ENCODE measurements around the gene ACYP1. TPM values are rescaled to one million over a fixed set of nuclear protein-coding genes. Genes with fewer than 3 reads are reported as not detected.
A peak's percentile ranks its signal among the peaks of the same experiment; 100 is the strongest.

Gene ACYP1
- total and polyA plus RNA-seq, 2 experiments from 2014 or later: 41.3 to 61.5 TPM

DNA sequence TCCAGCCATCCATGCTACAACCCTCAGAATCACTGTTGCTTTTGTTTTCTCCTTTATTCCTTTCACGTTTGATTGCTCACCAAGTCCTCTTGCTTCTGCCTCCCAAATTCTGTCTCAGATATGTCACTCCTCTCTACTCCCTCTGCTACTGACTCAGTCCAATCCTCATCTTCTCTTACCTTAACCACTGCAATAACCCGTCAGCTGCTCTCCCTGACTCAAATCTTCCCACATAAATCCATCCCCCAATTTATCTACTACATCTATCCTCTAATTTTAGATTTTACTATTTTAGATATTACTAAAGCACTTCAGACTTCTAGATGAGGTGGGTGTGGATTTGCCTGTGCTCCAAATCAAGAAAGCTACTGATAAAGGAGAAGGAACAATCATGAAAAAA is 37.9 kb downstream of the ACYP1 start:
- TF ChIP-seq, protein P1, sequence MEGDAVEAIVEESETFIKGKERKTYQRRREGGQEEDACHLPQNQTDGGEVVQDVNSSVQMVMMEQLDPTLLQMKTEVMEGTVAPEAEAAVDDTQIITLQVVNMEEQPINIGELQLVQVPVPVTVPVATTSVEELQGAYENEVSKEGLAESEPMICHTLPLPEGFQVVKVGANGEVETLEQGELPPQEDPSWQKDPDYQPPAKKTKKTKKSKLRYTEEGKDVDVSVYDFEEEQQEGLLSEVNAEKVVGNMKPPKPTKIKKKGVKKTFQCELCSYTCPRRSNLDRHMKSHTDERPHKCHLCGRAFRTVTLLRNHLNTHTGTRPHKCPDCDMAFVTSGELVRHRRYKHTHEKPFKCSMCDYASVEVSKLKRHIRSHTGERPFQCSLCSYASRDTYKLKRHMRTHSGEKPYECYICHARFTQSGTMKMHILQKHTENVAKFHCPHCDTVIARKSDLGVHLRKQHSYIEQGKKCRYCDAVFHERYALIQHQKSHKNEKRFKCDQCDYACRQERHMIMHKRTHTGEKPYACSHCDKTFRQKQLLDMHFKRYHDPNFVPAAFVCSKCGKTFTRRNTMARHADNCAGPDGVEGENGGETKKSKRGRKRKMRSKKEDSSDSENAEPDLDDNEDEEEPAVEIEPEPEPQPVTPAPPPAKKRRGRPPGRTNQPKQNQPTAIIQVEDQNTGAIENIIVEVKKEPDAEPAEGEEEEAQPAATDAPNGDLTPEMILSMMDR (IDR thresholded peaks at IDR 0.05; ENCODE audit: low read depth, low read length): no peak
- DNase-seq (ENCODE audit: low read depth in 1 of 2, low spot score in 1 of 2): no peak
- Histone ChIP-seq H3K36me3 (peaks cover 28% of the 10 kb centered on the region), H3K4me1 (ENCODE audit: low read depth) (no peaks in the 10 kb centered on the region), H3K27ac (no peak overlapping the region), H3K9me3 (ENCODE audit: low read depth) (no peaks in the 10 kb centered on the region), H3K4me3 (no peak overlapping the region), H3K27me3 (no peaks in the 10 kb centered on the region)

DNA sequence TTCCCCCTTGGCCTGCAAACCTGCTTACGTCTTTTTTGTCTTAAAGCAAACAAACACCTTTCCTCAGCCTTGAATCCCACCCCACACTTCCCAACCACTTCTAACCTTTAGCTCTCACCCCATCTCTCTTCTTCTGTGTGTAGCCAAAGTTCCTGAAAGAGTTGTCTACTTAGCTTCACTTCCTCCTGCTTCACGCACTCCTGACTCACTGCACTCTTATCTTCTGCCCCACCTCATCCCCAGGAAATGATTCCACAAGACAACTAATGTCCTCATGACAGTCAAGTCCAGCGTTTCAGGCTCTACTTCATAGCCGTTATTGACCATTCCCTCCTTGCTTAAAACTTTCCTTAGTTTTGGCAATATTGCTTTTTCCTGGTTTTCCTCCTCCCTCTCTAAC is 38.7 kb downstream of the ACYP1 start:
- H3K4me1 ChIP-seq (ENCODE audit: low read depth): no peaks in the 10 kb centered on the region
- H3K36me3 ChIP-seq: peaks cover 20% of the 10 kb centered on the region
- TF ChIP-seq, protein P1 (IDR thresholded peaks at IDR 0.05; ENCODE audit: low read depth, low read length): no peak
- H3K27me3 ChIP-seq: no peaks in the 10 kb centered on the region
- H3K4me3 ChIP-seq: no peak overlapping the region
- no peak overlapping the region for H3K27ac ChIP-seq
- H3K9me3 ChIP-seq (ENCODE audit: low read depth): no peaks in the 10 kb centered on the region
- peak in 1 of 2 donors; percentile 53 for DNase-seq (ENCODE audit: low read depth in 1 of 2, low spot score in 1 of 2)

DNA sequence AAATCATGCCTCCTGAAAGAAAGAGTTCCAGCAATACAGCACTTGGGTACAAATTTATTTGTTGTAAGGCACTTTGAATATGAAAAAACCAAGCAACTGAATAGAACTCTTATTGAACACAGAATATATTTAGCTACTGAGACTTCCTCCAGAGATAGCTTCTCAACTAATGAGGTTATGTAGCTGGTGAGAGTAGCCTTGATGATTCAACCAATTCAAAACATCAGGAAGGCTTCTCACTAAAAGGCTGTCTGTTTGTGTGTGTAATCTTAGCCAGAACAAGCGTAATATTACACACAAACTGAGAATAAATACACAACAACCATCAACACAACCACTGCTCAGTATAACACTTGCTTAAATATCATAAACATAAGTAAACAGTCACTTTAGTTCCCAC is 40.7 kb downstream of the ACYP1 start:
- Histone ChIP-seq H3K36me3 (peaks cover 21% of the 10 kb centered on the region), H3K9me3 (ENCODE audit: low read depth) (no peaks in the 10 kb centered on the region), H3K27me3 (no peaks in the 10 kb centered on the region), H3K27ac (no peak overlapping the region), H3K4me1 (ENCODE audit: low read depth) (no peaks in the 10 kb centered on the region), H3K4me3 (no peak overlapping the region)
- no peak for DNase-seq (ENCODE audit: low read depth in 1 of 2, low spot score in 1 of 2)
- TF ChIP-seq, protein P1 (IDR thresholded peaks at IDR 0.05; ENCODE audit: low read depth, low read length): no peak

DNA sequence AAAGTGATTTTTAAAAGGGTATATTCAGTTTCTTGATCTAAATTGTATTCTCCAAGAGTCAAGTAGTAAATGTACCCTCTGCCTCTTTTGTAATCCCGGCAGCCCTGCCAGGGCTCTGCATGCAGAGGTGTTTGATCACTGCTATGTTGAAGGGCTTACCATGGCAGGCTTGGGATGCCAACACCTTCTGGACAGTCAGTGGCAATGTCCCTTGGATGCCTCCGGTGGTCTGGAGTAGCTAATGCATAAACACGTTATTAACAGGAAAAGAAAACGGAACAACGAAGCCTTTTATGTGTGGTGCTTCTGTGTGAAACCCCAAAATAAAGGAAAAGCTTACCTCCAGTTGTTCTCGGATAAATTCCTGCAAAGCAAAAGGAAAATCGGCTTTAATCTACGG is 41.2 kb downstream of the ACYP1 start:
- peak in 1 of 2 donors; percentile 37 for DNase-seq (ENCODE audit: low read depth in 1 of 2, low spot score in 1 of 2)
- no peak overlapping the region for H3K27ac ChIP-seq
- H3K4me3 ChIP-seq: no peak overlapping the region
- H3K4me1 ChIP-seq (ENCODE audit: low read depth): no peaks in the 10 kb centered on the region
- TF ChIP-seq, protein P1 (IDR thresholded peaks at IDR 0.05; ENCODE audit: low read depth, low read length): peak; percentile 38
- H3K27me3 ChIP-seq: no peaks in the 10 kb centered on the region
- H3K9me3 ChIP-seq (ENCODE audit: low read depth): no peaks in the 10 kb centered on the region
- H3K36me3 ChIP-seq: peaks cover 21% of the 10 kb centered on the region

DNA sequence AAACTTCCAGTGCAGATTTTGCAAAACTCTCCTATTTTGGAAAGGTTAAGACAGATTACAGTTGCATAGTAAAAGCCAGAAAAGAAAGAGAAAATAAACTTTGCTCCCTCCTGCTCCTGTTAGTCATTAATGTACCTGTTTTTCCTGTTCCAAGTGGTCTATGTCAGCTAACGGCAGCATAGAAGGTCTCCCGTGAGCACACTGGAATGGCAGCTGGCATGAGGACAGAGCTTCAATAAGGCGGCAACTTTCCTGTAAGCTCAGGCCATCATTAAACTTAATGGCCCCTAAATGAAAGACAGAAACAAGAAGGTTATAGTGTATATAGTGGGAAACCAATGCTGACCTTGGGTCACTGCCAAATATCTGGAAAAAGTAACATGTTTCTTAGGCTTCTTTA is 45.1 kb downstream of the ACYP1 start:
- Histone ChIP-seq H3K36me3 (peaks cover 54% of the 10 kb centered on the region), H3K4me1 (ENCODE audit: low read depth) (no peaks in the 10 kb centered on the region), H3K27me3 (no peaks in the 10 kb centered on the region), H3K9me3 (ENCODE audit: low read depth) (no peaks in the 10 kb centered on the region), H3K27ac (no peak overlapping the region), H3K4me3 (no peak overlapping the region)
- DNase-seq (ENCODE audit: low read depth in 1 of 2, low spot score in 1 of 2): no peak
- TF ChIP-seq, protein P1 (IDR thresholded peaks at IDR 0.05; ENCODE audit: low read depth, low read length): no peak

DNA sequence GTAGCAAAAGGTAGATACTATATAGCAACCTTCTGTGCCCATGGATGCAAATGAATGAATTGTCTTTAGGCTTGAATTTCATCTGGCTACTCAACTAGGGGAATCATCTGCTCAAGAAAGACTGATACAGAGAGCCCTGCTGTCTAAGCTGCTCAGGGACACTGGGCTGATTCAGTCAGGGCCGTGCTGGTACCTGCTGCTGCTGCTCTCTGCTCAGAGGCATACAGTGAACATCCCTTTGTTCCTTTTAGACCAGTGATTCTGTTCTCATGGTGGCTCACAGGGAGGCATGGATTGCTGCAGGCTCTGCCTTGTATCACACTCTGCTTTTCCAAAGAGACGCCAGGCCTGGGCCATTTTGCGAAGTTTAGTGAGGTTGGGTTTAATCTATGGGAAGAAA is 47.0 kb downstream of the ACYP1 start:
- no peaks in the 10 kb centered on the region for H3K9me3 ChIP-seq (ENCODE audit: low read depth)
- H3K36me3 ChIP-seq: peaks cover 45% of the 10 kb centered on the region
- H3K27me3 ChIP-seq: no peaks in the 10 kb centered on the region
- no peak overlapping the region for H3K4me3 ChIP-seq
- H3K4me1 ChIP-seq (ENCODE audit: low read depth): peaks cover 4% of the 10 kb centered on the region
- DNase-seq (ENCODE audit: low read depth in 1 of 2, low spot score in 1 of 2): no peak
- H3K27ac ChIP-seq: no peak overlapping the region
- TF ChIP-seq, protein P1 (IDR thresholded peaks at IDR 0.05; ENCODE audit: low read depth, low read length): no peak
